ENCODE results near the gene BRSK2. TPM values are rescaled to one million over a fixed set of nuclear protein-coding genes. Genes with fewer than 3 reads are reported as not detected.
A peak's percentile ranks its signal among the peaks of the same experiment; 100 is the strongest.

BRSK2 gene
- total RNA-seq, 1 donor from 2014 or later: 0.75 TPM

- no peak for DNase-seq (ENCODE audit: low read depth)
- TF ChIP-seq CTCF (IDR thresholded peaks at IDR 0.05; ENCODE audit: insufficient read depth, low read length, poor library complexity, severe bottlenecking): no peak
- Histone ChIP-seq H3K36me3 (ENCODE audit: control insufficient read depth, insufficient read depth, low read length) (no peaks in the 10 kb centered on the region), H3K4me3 (ENCODE audit: low read depth, low read length) (no peak overlapping the region), H3K27me3 (ENCODE audit: control insufficient read depth, insufficient read depth, low read length) (peaks cover 34% of the 10 kb centered on the region)
Observed at GRCh38 chr11:1457856-1458255, 68.1 kb downstream of the BRSK2 start.

GRCh38 chr11:1458340-1459218 lies 68.8 kb downstream of the BRSK2 start:
- no peak for DNase-seq (ENCODE audit: low read depth)
- TF ChIP-seq CTCF (IDR thresholded peaks at IDR 0.05; ENCODE audit: insufficient read depth, low read length, poor library complexity, severe bottlenecking): peak; percentile 48
- peaks cover 34% of the 10 kb centered on the region for H3K27me3 ChIP-seq (ENCODE audit: control insufficient read depth, insufficient read depth, low read length)
- no peaks in the 10 kb centered on the region for H3K36me3 ChIP-seq (ENCODE audit: control insufficient read depth, insufficient read depth, low read length)
- no peak overlapping the region for H3K4me3 ChIP-seq (ENCODE audit: low read depth, low read length)

GRCh38 chr11:1459219-1459575 lies 69.5 kb downstream of the BRSK2 start:
- TF ChIP-seq CTCF (IDR thresholded peaks at IDR 0.05; ENCODE audit: insufficient read depth, low read length, poor library complexity, severe bottlenecking): no peak
- Histone ChIP-seq H3K4me3 (ENCODE audit: low read depth, low read length) (no peak overlapping the region), H3K27me3 (ENCODE audit: control insufficient read depth, insufficient read depth, low read length) (peaks cover 30% of the 10 kb centered on the region), H3K36me3 (ENCODE audit: control insufficient read depth, insufficient read depth, low read length) (no peaks in the 10 kb centered on the region)
- no peak for DNase-seq (ENCODE audit: low read depth)

- DNase-seq (ENCODE audit: low read depth): no peak
- no peak for TF ChIP-seq CTCF (IDR thresholded peaks at IDR 0.05; ENCODE audit: insufficient read depth, low read length, poor library complexity, severe bottlenecking)
- peaks cover 23% of the 10 kb centered on the region for H3K27me3 ChIP-seq (ENCODE audit: control insufficient read depth, insufficient read depth, low read length)
- no peaks in the 10 kb centered on the region for H3K36me3 ChIP-seq (ENCODE audit: control insufficient read depth, insufficient read depth, low read length)
- no peak overlapping the region for H3K4me3 ChIP-seq (ENCODE audit: low read depth, low read length)
Observed at GRCh38 chr11:1459764-1460395, 70.1 kb downstream of the BRSK2 start.

GRCh38 chr11:1460396-1460985 lies 70.8 kb downstream of the BRSK2 start:
- Histone ChIP-seq H3K27me3 (ENCODE audit: control insufficient read depth, insufficient read depth, low read length) (peaks cover 23% of the 10 kb centered on the region), H3K36me3 (ENCODE audit: control insufficient read depth, insufficient read depth, low read length) (no peaks in the 10 kb centered on the region), H3K4me3 (ENCODE audit: low read depth, low read length) (no peak overlapping the region)
- no peak for DNase-seq (ENCODE audit: low read depth)
- TF ChIP-seq CTCF (IDR thresholded peaks at IDR 0.05; ENCODE audit: insufficient read depth, low read length, poor library complexity, severe bottlenecking): no peak
